Measurements from ENCODE around the gene GAL3ST2. TPM values are rescaled to one million over a fixed set of nuclear protein-coding genes. Genes with fewer than 3 reads are reported as not detected.

Gene GAL3ST2
- total RNA-seq, 4 donors from 2014 or later = 50.8 to 364 (median 76.0) TPM

- DNase-seq = no peak
- H3K27ac ChIP-seq = peak overlapping the region in 1 of 4 donors; percentile 87
- no peaks in the 10 kb centered on the region for H3K9me3 ChIP-seq
- no peaks in the 10 kb centered on the region for H3K27me3 ChIP-seq
- intact Hi-C loops (cut with DNase I; ENCODE audit: low total_unique reads) = no loop called here
- no peak for TF ChIP-seq POLR2A (IDR thresholded peaks at IDR 0.05)
- TF ChIP-seq POLR2AphosphoS5 (IDR thresholded peaks at IDR 0.05) = no peak
- no peak for TF ChIP-seq EP300 (IDR thresholded peaks at IDR 0.05; ENCODE audit: low read depth)
- no peak for TF ChIP-seq CTCF (IDR thresholded peaks at IDR 0.05)
- H3K4me3 ChIP-seq = no peak overlapping the region
- WGBS, 2 donors (ENCODE audit: low coverage in 1 of 2) = 92 to 95% methylated on average over 5 of the region's 5 CpGs
- in situ Hi-C loops (cut with MboI; ENCODE audit: low pct_ligation_motif_present in 1 of 4, low pct_unique_long_range_greater_than_20kb in 1 of 4, low sequenced_read_pairs in 3 of 4) = no loop called here
- H3K4me1 ChIP-seq = peaks cover 17 to 83% (median 43%) of the 10 kb centered on the region in 4 donors
- no peaks in the 10 kb centered on the region for H3K36me3 ChIP-seq
These were observed 16.8 kb downstream of the GAL3ST2 start for GRCh38 chr2:241793385-241793784.

- peak; percentile 21 for DNase-seq
- no peaks in the 10 kb centered on the region for H3K27me3 ChIP-seq
- H3K9me3 ChIP-seq = no peaks in the 10 kb centered on the region
- no peaks in the 10 kb centered on the region for H3K36me3 ChIP-seq
- intact Hi-C loops (cut with DNase I; ENCODE audit: low total_unique reads) (no loop called here), in situ Hi-C loops (cut with MboI; ENCODE audit: low pct_ligation_motif_present in 1 of 4, low pct_unique_long_range_greater_than_20kb in 1 of 4, low sequenced_read_pairs in 3 of 4) (no loop called here)
- no peak overlapping the region for H3K4me3 ChIP-seq
- peaks cover 15 to 76% (median 45%) of the 10 kb centered on the region in 4 donors for H3K4me1 ChIP-seq
- WGBS, 2 donors (ENCODE audit: low coverage in 1 of 2) = 66% methylated on average over 10 of the region's 10 CpGs; no CpG with 5 or more reads in 1 of the 2 donors
- peak overlapping the region; percentile 80 to 87 (median 84) for H3K27ac ChIP-seq
- TF ChIP-seq EP300 (IDR thresholded peaks at IDR 0.05; ENCODE audit: low read depth) (no peak), CTCF (IDR thresholded peaks at IDR 0.05) (no peak), POLR2A (IDR thresholded peaks at IDR 0.05) (no peak), POLR2AphosphoS5 (IDR thresholded peaks at IDR 0.05) (no peak)
These were observed 17.7 kb downstream of the GAL3ST2 start for GRCh38 chr2:241794250-241794823.

GRCh38 chr2:241795021-241795999, 18.7 kb downstream of the GAL3ST2 start:
- TF ChIP-seq EP300 (IDR thresholded peaks at IDR 0.05; ENCODE audit: low read depth) (no peak), CTCF (IDR thresholded peaks at IDR 0.05) (peak in 2 of 5 experiments; percentile 19 to 45), POLR2A (IDR thresholded peaks at IDR 0.05) (no peak), POLR2AphosphoS5 (IDR thresholded peaks at IDR 0.05) (peak in 2 of 3 donors; percentile 29 to 75)
- no peaks in the 10 kb centered on the region for H3K9me3 ChIP-seq
- peaks cover 15 to 66% (median 43%) of the 10 kb centered on the region in 4 donors for H3K4me1 ChIP-seq
- H3K36me3 ChIP-seq = no peaks in the 10 kb centered on the region
- intact Hi-C loops (cut with DNase I; ENCODE audit: low total_unique reads) = no loop called here
- whole genome bisulfite sequencing, 2 donors (ENCODE audit: low coverage in 1 of 2) = 50% methylated on average over 10 to 31 of the region's 31 CpGs
- DNase-seq = peak; percentile 85
- H3K27ac ChIP-seq = peak overlapping the region; percentile 82 to 87 (median 84)
- in situ Hi-C loops (cut with MboI; ENCODE audit: low pct_ligation_motif_present in 1 of 4, low pct_unique_long_range_greater_than_20kb in 1 of 4, low sequenced_read_pairs in 3 of 4) = no loop called here
- H3K4me3 ChIP-seq = no peak overlapping the region
- H3K27me3 ChIP-seq = no peaks in the 10 kb centered on the region

GRCh38 chr2:241796209-241796608, 19.6 kb downstream of the GAL3ST2 start:
- WGBS, 2 donors (ENCODE audit: low coverage in 1 of 2) = 79% methylated on average over 13 of the region's 13 CpGs; no CpG with 5 or more reads in 1 of the 2 donors
- intact Hi-C loops (cut with DNase I; ENCODE audit: low total_unique reads) = no loop called here
- no peak for DNase-seq

More at GRCh38 chr2:241796209-241796608, 19.6 kb downstream of the GAL3ST2 start:
- TF ChIP-seq POLR2A (IDR thresholded peaks at IDR 0.05) = no peak
- no peak for TF ChIP-seq POLR2AphosphoS5 (IDR thresholded peaks at IDR 0.05)
- TF ChIP-seq EP300 (IDR thresholded peaks at IDR 0.05; ENCODE audit: low read depth) = no peak
- no peak for TF ChIP-seq CTCF (IDR thresholded peaks at IDR 0.05)
- Histone ChIP-seq H3K9me3 (no peaks in the 10 kb centered on the region), H3K4me1 (peaks cover 15 to 57% (median 44%) of the 10 kb centered on the region in 4 donors), H3K27me3 (no peaks in the 10 kb centered on the region), H3K4me3 (no peak overlapping the region), H3K36me3 (no peaks in the 10 kb centered on the region), H3K27ac (peak overlapping the region; percentile 82 to 87 (median 84))
- in situ Hi-C loops (cut with MboI; ENCODE audit: low pct_ligation_motif_present in 1 of 4, low pct_unique_long_range_greater_than_20kb in 1 of 4, low sequenced_read_pairs in 3 of 4) = no loop called here
